ENCODE measurements around the gene NRF1.

The NRF1 gene

DNA sequence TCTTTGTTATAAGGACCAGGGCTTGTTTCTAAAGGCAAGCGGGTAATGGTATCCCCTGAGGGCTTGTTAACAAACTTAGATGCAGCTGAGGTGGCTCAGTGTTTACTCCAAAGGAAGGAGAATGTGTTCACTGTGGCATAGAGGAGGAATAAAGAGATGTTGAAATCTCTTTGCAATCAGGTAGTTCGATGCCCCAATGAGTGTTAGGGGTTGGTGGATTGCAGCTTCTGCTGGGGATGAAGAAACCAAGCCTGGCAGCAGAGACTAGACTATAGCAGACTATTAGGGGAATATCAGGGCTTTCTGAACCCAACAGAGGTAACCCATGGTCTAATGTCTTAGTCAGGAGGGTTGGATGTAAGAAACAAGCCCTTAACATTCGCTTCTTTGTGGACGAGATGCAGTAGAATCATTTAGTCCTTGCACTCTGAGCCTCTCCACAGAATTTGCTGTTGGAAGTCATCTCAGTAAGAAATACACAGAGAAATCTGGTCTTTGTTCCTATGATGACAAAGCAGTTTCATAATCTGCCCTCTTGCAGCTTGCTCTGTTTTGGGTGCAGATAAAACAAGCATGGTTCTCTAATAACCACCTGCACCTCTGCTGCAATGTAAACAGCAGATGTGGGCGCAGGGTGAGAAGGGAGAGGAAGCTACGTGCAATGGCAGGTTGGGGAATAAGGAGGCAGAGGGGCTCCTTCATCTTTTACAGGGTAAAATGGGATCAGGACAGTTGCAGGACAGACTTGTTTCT is 108.6 kb downstream of the NRF1 start:
- no peak for DNase-seq (ENCODE audit: low read depth in 1 of 2, low spot score in 1 of 2)
- in situ Hi-C loops (cut with HindIII; ENCODE audit: low pct_unique_long_range_greater_than_20kb, low sequenced_read_pairs): no loop called here
- no peak for TF ChIP-seq JUND (IDR thresholded peaks at IDR 0.05; ENCODE audit: low read depth)

DNA sequence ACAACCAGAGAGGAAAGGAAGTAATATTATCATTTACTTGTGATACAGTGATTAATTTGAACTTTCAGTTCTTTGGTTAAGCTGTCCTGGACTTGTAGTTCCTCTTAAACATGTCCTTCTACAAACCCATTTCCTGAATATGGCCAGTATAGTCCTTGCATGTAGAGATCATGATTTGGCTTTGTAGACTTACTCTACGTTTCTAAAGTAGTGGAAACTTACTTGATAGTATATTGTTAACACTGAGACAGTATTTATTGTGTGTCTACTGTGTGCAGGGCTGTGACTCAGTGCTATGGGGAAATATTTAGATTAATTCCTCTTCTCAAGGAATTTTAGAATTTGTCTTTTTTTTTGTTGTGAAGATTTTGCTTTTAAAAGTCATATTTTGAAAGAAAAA is 109.5 kb downstream of the NRF1 start:
- no peak for DNase-seq (ENCODE audit: low read depth in 1 of 2, low spot score in 1 of 2)

DNA sequence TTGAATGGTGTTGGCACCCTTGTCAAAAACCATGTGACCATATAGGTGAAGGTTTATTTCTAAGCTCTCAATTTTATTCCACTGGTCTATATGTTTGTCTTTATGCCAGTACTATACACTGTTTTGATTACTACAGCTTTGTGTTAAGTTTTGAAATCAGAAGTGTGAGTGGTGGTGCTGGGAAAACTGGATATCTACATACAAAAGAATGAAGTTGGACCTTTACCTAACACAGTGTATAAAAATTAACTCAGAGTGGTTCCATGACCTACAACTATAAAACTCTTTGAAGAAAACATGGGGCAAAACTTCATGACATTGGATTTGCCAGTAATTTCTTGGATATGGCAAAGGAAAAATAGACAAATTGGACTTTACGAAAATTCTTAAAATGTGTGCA is 112.2 kb downstream of the NRF1 start:
- in situ Hi-C loops (cut with HindIII; ENCODE audit: low pct_unique_long_range_greater_than_20kb, low sequenced_read_pairs): no loop called here
- DNase-seq (ENCODE audit: low read depth in 1 of 2, low spot score in 1 of 2): no peak
- no peak for TF ChIP-seq JUND (IDR thresholded peaks at IDR 0.05; ENCODE audit: low read depth)

More for the DNA sequence above, 109.5 kb downstream of the NRF1 start:
- TF ChIP-seq JUND (IDR thresholded peaks at IDR 0.05; ENCODE audit: low read depth): no peak
- in situ Hi-C loops (cut with HindIII; ENCODE audit: low pct_unique_long_range_greater_than_20kb, low sequenced_read_pairs): no loop called here

DNA sequence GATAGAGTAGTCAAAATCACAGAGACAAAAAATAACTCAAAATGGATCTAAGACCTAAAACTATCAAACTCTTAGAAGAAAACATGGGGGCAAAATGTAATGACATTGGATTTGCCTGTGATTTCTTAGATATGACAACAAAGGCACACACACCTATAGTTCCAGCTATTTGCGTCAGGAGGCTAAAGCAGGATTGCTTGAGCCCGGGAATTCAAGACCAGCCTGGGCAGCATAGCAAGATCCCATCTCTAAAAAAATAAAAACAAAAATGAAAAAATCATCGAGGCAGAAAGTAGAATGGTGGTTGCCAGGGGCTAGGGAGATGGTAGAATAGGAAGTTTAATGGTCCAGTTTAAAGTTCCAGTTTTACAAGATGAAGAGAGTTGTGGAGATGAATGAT is 113.3 kb downstream of the NRF1 start:
- no peak for TF ChIP-seq JUND (IDR thresholded peaks at IDR 0.05; ENCODE audit: low read depth)
- in situ Hi-C loops (cut with HindIII; ENCODE audit: low pct_unique_long_range_greater_than_20kb, low sequenced_read_pairs): no loop called here
- no peak for DNase-seq (ENCODE audit: low read depth in 1 of 2, low spot score in 1 of 2)

DNA sequence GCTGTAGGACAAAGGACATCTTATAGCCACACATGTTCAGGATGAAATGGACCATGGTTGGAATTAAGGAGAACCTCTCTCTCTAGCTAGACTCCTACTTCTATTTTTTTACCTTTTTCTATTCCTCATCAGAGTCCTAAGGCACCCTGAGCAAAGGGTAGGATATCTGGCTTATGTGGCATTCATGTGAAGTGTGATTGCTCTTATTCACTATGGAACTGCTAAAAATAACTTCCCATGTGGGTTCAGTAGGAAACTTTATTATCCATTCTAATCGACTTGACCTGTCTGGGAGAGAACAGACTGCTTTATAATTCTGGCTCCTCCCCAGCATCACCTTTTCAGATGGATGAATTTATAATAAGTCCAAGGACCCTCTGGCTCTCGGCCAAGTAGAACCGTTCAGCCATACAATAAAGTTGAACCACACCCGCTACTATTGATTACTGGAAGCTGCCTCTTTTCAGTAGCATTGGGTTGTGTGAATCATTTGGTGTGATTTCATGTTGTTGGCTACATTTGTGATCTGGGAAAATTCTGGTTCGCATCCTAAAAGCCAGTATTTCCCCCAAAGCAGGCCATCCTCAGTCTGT is 117.5 kb downstream of the NRF1 start:
- TF ChIP-seq JUND (IDR thresholded peaks at IDR 0.05; ENCODE audit: low read depth): no peak
- no peak for DNase-seq (ENCODE audit: low read depth in 1 of 2, low spot score in 1 of 2)
- in situ Hi-C loops (cut with HindIII; ENCODE audit: low pct_unique_long_range_greater_than_20kb, low sequenced_read_pairs): no loop called here

DNA sequence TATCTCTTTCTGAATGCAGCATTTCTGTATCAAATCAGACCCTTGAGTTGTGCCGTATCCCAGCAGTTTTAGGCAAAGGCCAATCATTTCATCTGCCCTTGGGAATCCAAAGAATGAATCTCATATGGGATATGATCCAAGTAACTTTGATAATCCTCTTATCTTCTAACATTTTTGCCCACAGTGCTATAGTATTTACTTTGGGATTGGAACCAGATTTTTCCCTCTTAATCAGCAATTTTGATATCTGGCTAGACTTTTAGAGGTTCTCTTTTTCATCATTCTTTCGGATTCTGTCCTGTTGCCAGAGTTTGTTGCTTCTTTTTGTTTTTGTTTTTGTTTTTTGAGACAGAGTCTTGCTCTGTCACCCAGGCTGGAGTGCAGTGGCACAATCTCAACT is 118.0 kb downstream of the NRF1 start:
- no peak for TF ChIP-seq JUND (IDR thresholded peaks at IDR 0.05; ENCODE audit: low read depth)
- in situ Hi-C loops (cut with HindIII; ENCODE audit: low pct_unique_long_range_greater_than_20kb, low sequenced_read_pairs): no loop called here
- DNase-seq (ENCODE audit: low read depth in 1 of 2, low spot score in 1 of 2): no peak

DNA sequence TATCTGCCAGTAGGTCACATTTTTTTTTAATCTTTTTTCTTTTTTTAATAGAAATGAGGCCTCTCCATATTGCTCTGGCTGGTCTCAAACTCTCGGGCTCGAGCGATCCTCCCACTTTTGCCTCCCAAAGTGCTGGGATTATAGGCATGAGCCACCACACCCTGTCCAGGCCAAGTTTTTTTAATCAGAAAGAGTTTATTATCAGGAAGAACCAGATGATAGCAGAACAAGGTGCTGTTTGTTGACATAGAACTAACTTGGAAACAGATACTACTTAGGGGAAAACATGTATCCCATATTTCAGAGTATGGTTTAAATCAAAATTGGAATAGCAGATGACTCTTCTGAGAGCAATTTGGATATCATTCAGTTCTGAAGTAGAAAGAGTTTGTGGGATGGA is 118.6 kb downstream of the NRF1 start:
- no peak for TF ChIP-seq JUND (IDR thresholded peaks at IDR 0.05; ENCODE audit: low read depth)
- in situ Hi-C loops (cut with HindIII; ENCODE audit: low pct_unique_long_range_greater_than_20kb, low sequenced_read_pairs): no loop called here
- DNase-seq (ENCODE audit: low read depth in 1 of 2, low spot score in 1 of 2): no peak

DNA sequence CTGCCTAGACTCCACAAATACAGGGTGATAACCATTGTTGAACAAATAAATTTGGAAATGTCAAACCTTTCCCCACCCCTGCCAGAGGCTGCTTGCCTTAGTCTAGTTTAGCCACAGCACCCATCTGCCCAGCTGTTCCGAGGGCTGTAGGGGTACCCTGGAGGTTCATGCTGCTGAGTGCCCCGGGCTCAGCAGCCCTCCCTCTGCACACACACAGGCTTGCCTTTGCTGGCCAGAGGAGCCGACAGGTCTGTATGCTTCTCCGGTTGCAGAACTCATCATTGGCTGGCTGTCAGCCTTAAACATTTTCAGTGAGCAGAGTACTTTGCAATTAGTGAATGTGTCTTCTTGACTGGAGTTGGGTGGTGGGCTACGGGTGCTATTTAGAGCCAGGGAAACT is 122.9 kb downstream of the NRF1 start:
- no peak for TF ChIP-seq JUND (IDR thresholded peaks at IDR 0.05; ENCODE audit: low read depth)
- no peak for DNase-seq (ENCODE audit: low read depth in 1 of 2, low spot score in 1 of 2)
- in situ Hi-C loops (cut with HindIII; ENCODE audit: low pct_unique_long_range_greater_than_20kb, low sequenced_read_pairs): no loop called here

DNA sequence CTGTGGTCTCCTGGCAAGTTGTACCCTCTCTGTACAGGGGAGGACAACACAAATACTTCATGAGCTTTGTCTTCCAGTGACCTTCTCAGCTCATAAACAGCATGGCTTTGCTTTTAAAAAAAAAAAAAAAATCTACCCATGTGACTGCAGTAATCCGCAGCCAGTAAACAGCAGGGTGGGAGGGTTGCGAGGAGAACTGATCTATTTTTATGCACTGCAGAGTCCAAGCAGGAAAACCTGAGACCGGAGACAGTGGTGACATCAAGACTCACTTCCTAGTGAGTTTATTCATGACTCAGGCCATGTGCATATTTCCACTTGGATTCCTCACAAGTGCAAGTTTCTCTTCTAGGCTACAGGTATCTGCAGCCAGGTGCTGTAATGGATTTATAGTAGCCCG is 127.9 kb downstream of the NRF1 start:
- in situ Hi-C loops (cut with HindIII; ENCODE audit: low pct_unique_long_range_greater_than_20kb, low sequenced_read_pairs): no loop called here
- no peak for DNase-seq (ENCODE audit: low read depth in 1 of 2, low spot score in 1 of 2)
- no peak for TF ChIP-seq JUND (IDR thresholded peaks at IDR 0.05; ENCODE audit: low read depth)

DNA sequence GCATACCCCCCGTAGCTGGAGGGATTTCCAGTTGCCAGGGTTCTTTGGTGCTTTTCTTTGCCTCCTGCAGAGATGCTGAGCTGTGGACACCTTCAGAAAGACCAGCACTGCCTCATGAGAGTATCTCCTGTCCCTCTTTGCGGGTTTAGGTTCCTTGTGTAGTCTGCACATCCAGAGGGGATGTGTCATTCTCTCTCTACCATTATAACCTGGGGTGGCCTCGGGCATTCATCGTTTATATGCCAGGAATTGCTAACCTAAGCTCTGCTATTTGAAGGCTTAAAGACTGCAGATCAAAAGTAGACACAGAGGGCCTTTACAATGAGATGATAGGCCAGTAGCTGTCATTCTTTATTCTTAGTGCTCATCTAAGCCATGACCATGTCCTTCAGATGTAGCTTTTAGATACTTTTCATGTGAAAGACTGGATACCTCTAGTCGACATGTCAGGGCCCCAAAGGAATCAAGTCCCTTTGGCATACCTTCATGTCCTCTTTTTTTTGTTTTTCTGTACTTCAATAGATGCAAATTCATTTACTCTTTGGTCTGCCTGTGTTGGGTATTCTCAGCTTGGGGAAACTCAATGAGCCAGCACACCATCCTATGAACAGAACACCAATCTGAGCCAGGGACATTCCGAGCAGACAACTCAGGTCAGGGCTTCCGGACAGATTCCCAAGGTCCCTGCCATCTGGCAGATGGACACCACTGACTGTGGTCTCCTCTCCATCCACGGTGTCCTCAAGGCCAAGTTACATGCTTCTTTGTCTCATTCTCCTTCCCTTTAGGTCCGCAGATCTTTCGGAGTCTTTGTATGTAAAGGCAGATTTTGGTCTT is 129.3 kb downstream of the NRF1 start:
- in situ Hi-C loops (cut with HindIII; ENCODE audit: low pct_unique_long_range_greater_than_20kb, low sequenced_read_pairs): no loop called here

DNA sequence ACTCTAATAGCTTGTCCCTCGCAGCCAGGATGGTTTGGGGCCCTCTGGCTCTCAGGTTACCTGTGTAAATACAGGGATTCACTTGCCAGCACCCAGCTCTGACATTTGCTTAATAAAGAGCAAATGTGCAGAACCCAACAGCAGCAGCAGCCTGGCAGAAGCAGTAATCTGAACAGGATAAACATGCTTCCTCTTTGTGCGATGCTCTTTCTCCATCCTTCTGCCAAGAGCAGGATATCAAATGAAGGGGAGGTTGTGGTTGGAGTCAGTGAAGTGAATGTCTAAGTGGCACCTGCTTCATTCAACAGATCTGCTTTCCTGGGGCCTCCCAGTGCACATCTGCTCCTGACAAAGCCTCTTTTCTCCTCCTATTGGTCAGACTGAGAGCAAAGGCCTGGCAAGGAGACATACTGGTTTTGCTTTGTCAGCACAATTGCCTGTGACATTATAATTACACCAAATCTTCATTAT is 130.3 kb downstream of the NRF1 start:
- in situ Hi-C loops (cut with HindIII; ENCODE audit: low pct_unique_long_range_greater_than_20kb, low sequenced_read_pairs): no loop called here
- no peak for DNase-seq (ENCODE audit: low read depth in 1 of 2, low spot score in 1 of 2)
- TF ChIP-seq JUND (IDR thresholded peaks at IDR 0.05; ENCODE audit: low read depth): no peak

More for the DNA sequence above, 129.3 kb downstream of the NRF1 start:
- no peak for TF ChIP-seq JUND (IDR thresholded peaks at IDR 0.05; ENCODE audit: low read depth)
- no peak for DNase-seq (ENCODE audit: low read depth in 1 of 2, low spot score in 1 of 2)

DNA sequence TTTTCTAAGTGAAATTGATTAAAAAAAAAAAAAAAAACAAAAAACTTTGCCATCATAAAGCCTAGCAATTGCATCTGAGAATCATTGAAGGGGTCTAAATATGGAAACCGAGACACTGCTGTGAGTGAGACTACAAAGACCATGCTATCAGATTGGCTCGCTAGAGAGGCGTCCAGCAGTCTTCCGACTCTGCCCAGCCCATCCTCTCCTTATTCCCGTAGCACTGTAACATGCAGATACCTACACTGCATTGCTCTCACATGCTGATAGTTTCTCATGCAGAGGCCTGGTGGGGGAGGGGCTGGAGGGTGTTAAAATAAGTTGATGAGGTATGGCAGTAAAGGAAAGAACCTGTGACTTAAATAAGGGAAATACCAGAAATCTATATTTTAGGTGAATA is 130.7 kb downstream of the NRF1 start:
- no peak for TF ChIP-seq JUND (IDR thresholded peaks at IDR 0.05; ENCODE audit: low read depth)
- in situ Hi-C loops (cut with HindIII; ENCODE audit: low pct_unique_long_range_greater_than_20kb, low sequenced_read_pairs): no loop called here
- no peak for DNase-seq (ENCODE audit: low read depth in 1 of 2, low spot score in 1 of 2)
